ENCODE data around the gene CCZ1.
"Not testable (repeated sequence)": the region's sequence is repeated elsewhere in the genome, so short reads cannot be mapped to it uniquely, and the experiment has no call there.

CCZ1 gene

DNA sequence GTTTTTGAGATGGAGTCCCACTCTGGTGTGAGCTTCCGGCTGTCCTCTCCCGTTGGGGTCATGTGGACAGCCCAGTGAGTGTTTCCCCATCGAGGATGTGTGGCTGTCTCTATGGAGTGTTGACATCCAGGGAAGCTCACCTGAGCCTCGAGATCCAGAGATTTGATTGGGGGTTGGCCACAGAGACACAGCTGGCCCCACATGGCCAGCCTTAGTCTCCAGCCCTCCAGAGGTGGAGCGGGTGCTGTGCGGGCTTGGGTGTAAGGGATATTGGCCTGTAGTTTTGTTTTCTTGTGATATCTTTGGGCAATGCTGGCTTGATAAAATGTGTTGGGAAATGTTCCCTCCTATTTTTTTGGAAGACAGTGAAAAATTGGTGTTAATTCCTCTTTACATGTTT lies 18.0 kb downstream of the CCZ1 start:
- DNase-seq: not testable (repeated sequence)

DNA sequence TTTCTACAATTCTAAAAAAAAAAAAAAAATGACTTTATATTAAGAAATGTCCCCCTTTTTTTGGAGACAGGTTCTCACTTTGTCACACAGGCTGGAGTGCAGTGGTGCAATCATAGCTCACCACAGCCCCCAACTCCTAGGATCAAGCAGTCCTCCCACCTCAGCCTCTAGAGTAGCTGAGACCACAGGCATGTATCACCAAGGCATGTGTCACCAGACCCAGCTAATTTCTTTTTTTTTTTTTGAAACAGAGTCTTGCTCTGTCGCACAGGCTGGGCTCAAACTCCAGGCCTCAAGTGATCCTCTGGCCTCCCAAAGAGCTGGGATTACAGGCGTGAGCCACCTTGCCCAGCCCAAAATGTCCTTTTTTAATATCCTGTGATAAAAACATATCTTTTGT lies 25.6 kb downstream of the CCZ1 start:
- DNase-seq: not testable (repeated sequence)

DNA sequence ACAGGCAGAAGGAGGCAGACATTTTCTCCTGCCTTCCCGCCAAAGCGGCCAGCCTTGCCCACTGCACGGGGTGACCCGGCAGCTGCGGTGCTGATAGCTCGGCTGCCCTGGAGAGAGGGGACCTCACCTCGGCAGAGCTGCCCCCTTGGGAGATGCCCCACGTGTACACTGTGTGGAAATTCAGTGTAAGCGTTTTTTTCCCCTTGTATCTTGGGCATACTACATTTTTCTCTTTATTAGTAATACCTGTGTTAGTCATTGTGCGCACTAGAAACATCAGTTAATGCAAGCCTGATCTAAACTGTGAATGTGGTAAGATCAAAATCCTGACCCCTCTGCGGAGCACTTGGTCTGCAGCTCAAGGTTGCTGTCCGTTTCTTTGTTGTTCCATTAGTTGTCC lies 26.1 kb downstream of the CCZ1 start:
- not testable (repeated sequence) for DNase-seq

DNA sequence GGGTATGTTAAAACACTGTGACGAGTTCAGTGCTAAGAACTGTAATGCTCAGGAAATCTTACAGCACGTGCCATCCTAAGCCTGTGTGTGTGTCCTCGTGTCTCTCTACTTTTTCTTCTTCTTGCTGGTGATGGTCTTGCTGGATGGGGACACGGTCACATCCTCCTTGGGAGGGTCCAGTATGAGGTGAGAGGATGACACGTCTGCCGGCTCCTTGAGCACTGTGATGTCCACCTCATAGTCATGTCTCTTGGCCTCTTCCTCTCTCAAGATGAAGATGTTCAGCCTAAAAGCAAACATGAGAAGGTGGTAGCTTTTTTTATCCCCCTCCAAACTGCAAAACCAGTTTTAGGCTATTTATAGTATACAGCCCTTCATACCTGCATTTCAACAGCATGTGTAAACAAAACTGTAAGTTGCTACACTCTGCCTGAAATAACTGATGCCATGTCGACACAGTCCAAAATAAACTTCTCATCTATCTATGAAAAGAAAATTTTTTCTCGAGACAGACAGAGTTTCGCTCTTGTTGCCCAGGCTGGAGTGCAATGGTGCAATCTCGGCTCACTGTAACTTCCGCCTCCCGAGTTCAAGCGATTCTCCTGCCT lies 27.8 kb downstream of the CCZ1 start:
- DNase-seq: not testable (repeated sequence)

DNA sequence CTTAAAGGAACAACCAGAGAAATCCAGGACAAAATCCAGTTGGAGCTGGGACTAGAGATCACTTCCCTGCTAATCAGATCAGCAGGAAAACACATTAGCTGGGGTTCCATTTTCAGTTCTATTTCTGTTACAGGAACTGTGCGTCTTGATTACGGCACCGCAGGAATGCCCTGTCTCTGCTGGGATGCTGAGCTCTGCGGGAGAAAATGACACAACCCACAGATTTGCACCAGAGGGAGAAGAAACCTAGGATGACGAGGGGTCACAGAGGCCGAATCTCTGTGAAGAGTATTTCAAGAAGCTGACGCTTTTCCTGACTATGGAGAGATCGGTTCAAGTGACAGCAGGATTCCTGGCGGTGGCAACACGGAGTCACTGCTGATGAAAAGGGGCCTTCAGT lies 31.8 kb downstream of the CCZ1 start:
- DNase-seq: not testable (repeated sequence)

DNA sequence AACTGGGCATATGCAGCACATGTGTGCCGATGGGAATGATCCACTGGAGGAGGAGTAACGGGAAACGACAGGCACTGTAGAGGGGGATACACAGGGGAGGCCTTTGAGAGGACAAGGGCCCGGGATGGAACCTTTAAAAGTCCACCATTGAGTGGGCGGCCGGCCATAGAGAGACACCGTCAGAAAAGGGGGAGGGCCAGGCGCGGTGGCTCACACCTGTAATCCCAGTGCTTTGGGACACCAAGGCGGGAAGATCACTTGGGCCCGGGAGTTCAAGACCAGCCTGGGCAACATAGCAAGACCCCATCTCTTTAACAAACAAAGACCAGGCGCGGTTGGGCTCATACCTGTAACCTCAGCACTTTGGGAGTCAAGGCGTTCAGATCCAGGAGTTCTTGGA lies 32.7 kb downstream of the CCZ1 start:
- not testable (repeated sequence) for DNase-seq

DNA sequence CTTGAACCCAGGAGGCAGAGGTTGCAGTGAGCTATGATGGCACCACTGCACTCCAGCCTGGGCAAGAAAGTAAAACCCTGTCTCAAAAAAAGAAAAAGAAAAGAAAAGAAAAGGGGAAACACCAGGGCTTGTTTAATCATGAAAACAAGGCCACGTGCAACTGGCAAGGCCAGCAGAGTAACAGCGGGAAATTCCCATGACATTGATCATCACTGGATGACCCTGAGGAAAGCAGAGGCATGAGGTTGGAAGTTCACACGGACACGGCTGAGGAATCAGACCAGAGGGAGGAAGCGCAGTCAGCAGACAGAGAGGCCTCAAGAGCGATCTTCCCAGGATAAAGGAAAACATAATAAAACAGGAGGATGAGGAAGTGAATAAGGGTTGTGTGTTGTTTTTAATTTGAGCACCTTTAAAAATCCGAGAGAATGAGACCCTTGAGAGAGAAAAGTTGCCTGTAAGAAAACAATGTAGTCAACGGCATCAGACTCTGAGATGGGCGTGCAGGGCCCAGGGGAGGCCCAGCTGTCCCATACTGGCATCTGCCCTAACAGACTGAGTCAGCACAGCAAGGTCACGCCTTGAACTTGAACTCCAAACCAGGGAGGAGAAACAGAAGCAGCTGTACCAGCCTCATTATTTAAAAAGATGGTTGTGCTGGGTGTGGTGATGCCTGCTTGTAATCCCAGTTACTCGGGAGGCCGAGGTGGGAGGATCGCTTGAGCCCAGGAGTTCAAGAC lies 33.5 kb downstream of the CCZ1 start:
- DNase-seq: not testable (repeated sequence)

DNA sequence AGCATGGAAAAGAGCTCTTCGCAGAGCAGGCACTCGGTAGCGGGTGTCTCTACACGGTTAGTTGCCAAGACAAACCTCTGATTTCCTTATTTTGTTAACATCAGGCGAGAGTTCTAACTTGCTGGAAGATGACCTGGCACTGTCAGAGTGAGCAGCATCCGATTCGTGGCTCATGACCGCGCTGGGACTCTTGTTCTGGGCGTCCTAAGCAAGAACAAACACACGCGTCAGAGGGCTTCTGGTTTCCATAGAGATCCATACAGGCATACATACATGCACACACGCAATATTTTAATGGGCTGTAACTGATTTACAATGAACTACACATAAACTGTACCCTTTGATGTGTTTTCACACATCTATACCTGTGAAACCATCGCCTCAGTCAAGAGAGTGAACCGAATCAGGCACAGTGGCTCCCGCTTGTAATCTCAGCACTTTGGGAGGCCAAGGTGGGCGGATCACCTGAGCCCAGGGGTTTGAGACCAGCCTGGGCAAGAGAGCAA lies 36.5 kb downstream of the CCZ1 start:
- DNase-seq: not testable (repeated sequence)

DNA sequence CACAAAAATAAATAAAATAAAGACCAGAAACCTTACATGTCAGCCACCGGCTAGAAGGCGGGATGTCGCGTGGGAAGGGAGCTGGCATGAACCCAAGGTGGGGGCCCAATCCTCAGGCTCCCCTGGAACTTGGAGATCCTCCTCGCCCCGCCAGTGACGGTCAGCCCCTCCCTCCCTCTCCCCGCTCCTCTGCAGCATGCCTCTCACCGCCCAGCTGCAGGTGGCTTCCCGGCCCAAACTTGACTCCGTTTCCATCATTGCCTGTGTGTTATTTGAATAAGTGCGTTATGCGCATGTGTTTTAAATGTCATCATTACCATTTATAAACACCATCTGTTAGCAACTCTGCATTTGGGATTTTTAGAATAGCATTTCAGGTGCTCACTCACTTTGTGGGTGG lies 64.7 kb downstream of the CCZ1 start:
- not testable (repeated sequence) for DNase-seq

DNA sequence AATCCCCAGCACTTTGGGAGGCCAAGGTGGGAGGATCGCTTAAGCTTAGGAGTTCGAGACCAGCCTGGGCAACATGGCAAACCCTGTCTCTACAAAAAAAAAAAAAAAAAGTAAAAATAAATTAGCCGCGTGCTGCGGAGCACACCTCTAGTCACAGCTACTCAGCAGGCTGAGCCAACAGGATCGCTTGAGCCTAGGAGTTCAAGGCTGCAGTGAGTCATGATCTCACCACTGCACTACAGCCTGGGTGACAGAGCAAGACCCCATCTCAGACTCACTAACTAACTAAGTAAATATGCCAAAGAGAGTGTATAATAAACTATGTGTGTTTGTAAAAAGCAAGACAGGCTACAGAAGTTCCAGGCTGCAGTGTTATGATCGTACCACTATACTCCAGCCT lies 65.3 kb downstream of the CCZ1 start:
- not testable (repeated sequence) for DNase-seq

DNA sequence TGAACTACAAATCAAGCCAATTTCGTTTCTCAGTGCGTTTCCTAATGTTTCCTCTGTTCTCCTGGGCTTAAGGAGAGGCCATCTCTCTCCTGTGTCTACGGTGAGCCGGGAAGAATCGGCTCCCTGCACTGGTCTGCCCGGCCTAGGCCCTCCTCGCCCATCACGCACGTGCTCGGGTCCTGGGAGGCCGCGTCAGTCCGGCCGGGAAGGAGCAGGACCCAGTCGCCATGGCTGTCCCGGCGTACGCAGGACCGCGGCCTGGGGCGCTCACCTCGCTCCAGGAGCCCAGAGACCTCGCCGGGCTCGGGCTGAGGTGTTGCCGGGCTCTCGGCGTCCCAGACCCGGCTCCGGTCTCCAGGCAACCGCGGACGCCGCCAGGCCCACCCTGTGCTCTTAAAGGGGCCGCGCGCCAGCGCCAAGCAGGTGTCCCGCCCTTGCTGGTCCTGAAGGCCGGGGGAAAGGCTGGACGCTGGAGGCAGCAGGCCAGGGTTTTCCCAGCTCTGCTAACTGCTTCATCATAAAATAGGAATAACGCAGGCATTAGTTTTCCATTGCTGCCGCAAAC lies 71.9 kb downstream of the CCZ1 start, which contains the start of gene RSPH10B:
TSS of gene RSPH10B (minus strand) at position 343 of the 565 bp plus-strand sequence. CDS start 3,573 bp downstream, outside the sequence.
- not testable (repeated sequence) for DNase-seq

DNA sequence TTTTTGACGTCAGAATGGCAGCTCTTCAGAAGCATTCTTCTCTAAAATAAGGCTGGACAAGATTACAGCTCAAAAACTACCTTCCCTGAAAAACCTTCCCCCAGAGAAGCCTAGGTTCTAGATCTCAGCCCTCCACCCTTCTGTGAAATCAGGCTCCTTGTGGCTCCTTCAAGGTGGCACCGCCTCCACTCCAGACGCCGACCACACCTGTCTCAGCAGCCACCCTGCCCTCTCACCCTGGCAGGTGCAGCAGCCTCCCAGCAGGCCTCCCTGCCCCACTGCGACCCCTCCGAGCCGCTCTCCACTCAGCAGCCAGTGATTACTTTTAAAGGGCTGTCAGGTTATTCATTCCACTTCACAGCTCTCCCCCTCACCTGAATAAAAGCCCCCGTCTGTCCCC lies 75.0 kb downstream of the CCZ1 start:
- not testable (repeated sequence) for DNase-seq
